Gastrocnemius medialis (tissue), 4 donors: ENCODE data around the gene VEGFC. TPM values are rescaled to one million over a fixed set of nuclear protein-coding genes. Genes with fewer than 3 reads are reported as not detected.

ENCODE experiments used
- ATAC-seq, 2 donors: fragments of 150-250 bp; one replicate each; pipeline ENCODE4 v1.9.1; 2016
- DNase-seq, 2 donors: peaks; one replicate each; pipeline ENCODE4 v3.0.0-alpha.2; 2019
- H3K27ac ChIP-seq, 4 donors: fragments of 200-600 bp; sonication (generic); 1 replicate in 1 of 4; 2 replicates in 3 of 4; pipeline ENCODE4 v1.5.1; 2016 to 2018; ENCODE audit warnings: mild to moderate bottlenecking in 2 of 4, moderate library complexity in 1 of 4
- H3K27me3 ChIP-seq, 3 donors: fragments of 200-600 bp; sonication (generic) in 2 of 3; 1 replicate in 1 of 3; 2 replicates in 2 of 3; pipeline versions ENCODE4 v1.5.1 to v1.6.0; 2016 to 2019; ENCODE audit warnings: mild to moderate bottlenecking in 1 of 3, moderate library complexity in 1 of 3
- H3K36me3 ChIP-seq, 2 donors: fragments of 200-600 bp; sonication (generic) in 1 of 2; one replicate each; pipeline ENCODE4 v1.5.1; 2017 to 2018
- H3K4me1 ChIP-seq, 2 donors: fragments of 200-600 bp; sonication (generic) in 1 of 2; one replicate each; pipeline ENCODE4 v1.5.1; 2016 to 2017; ENCODE audit warnings: mild to moderate bottlenecking in 2 of 2
- H3K4me3 ChIP-seq, 4 donors: fragments of 200-600 bp; sonication (generic) in 3 of 4; 1 replicate in 1 of 4; 2 replicates in 3 of 4; pipeline ENCODE4 v1.5.1; 2016 to 2019; ENCODE audit warnings: mild to moderate bottlenecking in 2 of 4
- H3K9me3 ChIP-seq, 3 donors: fragments of 200-600 bp; sonication (generic) in 2 of 3; 1 replicate in 1 of 3; 2 replicates in 2 of 3; pipeline ENCODE4 v1.5.1; 2016 to 2019
- CTCF ChIP-seq, 5 experiments: fragments of 450-650 bp in 3 of 5; fragments of 200-600 bp in 2 of 5; sonication (generic) in 2 of 5; IDR thresholded peaks in 4 of 5; conservative IDR thresholded peaks in 1 of 5; 1 replicate in 4 of 5; 2 replicates in 1 of 5; pipeline ENCODE4 v1.5.1; 2016 to 2019; ENCODE audit warnings: antibody characterized with exemption in 5 of 5, mild to moderate bottlenecking in 3 of 5, moderate library complexity in 3 of 5
- POLR2A ChIP-seq, 2 donors: fragments of 450-650 bp; IDR thresholded peaks; one replicate each; pipeline ENCODE4 v1.6.1; 2017; ENCODE audit warnings: antibody characterized with exemption in 2 of 2, mild to moderate bottlenecking in 2 of 2, moderate library complexity in 2 of 2
- in situ Hi-C, 4 donors: fragments of 200-750 bp; cut with MboI; loops; one replicate each; pipeline versions ENCODE4 v1.15.0 to v1.8.0; 2017; ENCODE audit warnings: low sequenced_read_pairs in 4 of 4
- intact Hi-C: fragments of 100-400 bp; cut with DNase I; formaldehyde crosslinking; loops from one replicate; pipeline ENCODE4 v1.15.1; 2023; ENCODE audit warnings: low total_unique reads
- total RNA-seq, 4 donors: library from RNA; depleted of rRNA; stranded (reverse); fragments of >200 nt; gene quantifications; one replicate each; pipeline versions ENCODE4 v1.1.0 to v1.2.3, GENCODE V29; 2016

VEGFC gene
- total RNA-seq, 4 donors from 2014 or later: 1.1 to 2.9 (median 2.3) TPM

GRCh38 chr4:176760471-176760870, 32.3 kb downstream of the VEGFC start:
- in situ Hi-C loops (no loop called here), intact Hi-C loops (no loop called here)
- Histone ChIP-seq H3K27me3 (no peaks in the 10 kb centered on the region), H3K27ac (no peak overlapping the region), H3K9me3 (no peaks in the 10 kb centered on the region), H3K4me3 (no peak overlapping the region), H3K36me3 (no peaks in the 10 kb centered on the region), H3K4me1 (peaks cover 9 to 19% of the 10 kb centered on the region in 2 donors)
- TF ChIP-seq POLR2A (IDR thresholded peaks at IDR 0.05) (no peak), CTCF (IDR thresholded peaks at IDR 0.05 in 4 of 5, conservative IDR thresholded peaks at IDR 0.05 in 1 of 5) (no peak)
- DNase-seq (no peak), ATAC-seq (no peak)

GRCh38 chr4:176758731-176759130, 34.0 kb downstream of the VEGFC start:
- in situ Hi-C loops: no loop called here

GRCh38 chr4:176758323-176758722, 34.4 kb downstream of the VEGFC start:
- Histone ChIP-seq H3K4me1 (peaks cover 9 to 19% of the 10 kb centered on the region in 2 donors), H3K27me3 (no peaks in the 10 kb centered on the region), H3K9me3 (no peaks in the 10 kb centered on the region), H3K36me3 (no peaks in the 10 kb centered on the region), H3K27ac (no peak overlapping the region), H3K4me3 (no peak overlapping the region)
- ATAC-seq (no peak), DNase-seq (no peak)
- intact Hi-C loops (no loop called here), in situ Hi-C loops (no loop called here)
- no peak for TF ChIP-seq CTCF (IDR thresholded peaks at IDR 0.05 in 4 of 5, conservative IDR thresholded peaks at IDR 0.05 in 1 of 5)
- no peak for TF ChIP-seq POLR2A (IDR thresholded peaks at IDR 0.05)

More at GRCh38 chr4:176758731-176759130, 34.0 kb downstream of the VEGFC start:
- ATAC-seq (no peak), DNase-seq (no peak)
- TF ChIP-seq POLR2A (IDR thresholded peaks at IDR 0.05) (no peak), CTCF (IDR thresholded peaks at IDR 0.05 in 4 of 5, conservative IDR thresholded peaks at IDR 0.05 in 1 of 5) (no peak)
- Histone ChIP-seq H3K36me3 (no peaks in the 10 kb centered on the region), H3K9me3 (no peaks in the 10 kb centered on the region), H3K4me3 (no peak overlapping the region), H3K4me1 (peaks cover 9 to 19% of the 10 kb centered on the region in 2 donors), H3K27me3 (no peaks in the 10 kb centered on the region), H3K27ac (no peak overlapping the region)
- intact Hi-C loops: no loop called here

- intact Hi-C loops (no loop called here), in situ Hi-C loops (no loop called here)
- Histone ChIP-seq H3K4me3 (no peak overlapping the region), H3K4me1 (no peaks in the 10 kb centered on the region), H3K27ac (no peak overlapping the region), H3K27me3 (no peaks in the 10 kb centered on the region), H3K36me3 (no peaks in the 10 kb centered on the region), H3K9me3 (no peaks in the 10 kb centered on the region)
- ATAC-seq: no peak
- TF ChIP-seq POLR2A (IDR thresholded peaks at IDR 0.05) (no peak), CTCF (IDR thresholded peaks at IDR 0.05 in 4 of 5, conservative IDR thresholded peaks at IDR 0.05 in 1 of 5) (no peak)
- DNase-seq: no peak
These were observed 37.1 kb downstream of the VEGFC start for GRCh38 chr4:176755613-176756012.

- Histone ChIP-seq H3K9me3 (no peaks in the 10 kb centered on the region), H3K27ac (no peak overlapping the region), H3K4me3 (no peak overlapping the region), H3K36me3 (no peaks in the 10 kb centered on the region), H3K27me3 (no peaks in the 10 kb centered on the region), H3K4me1 (no peaks in the 10 kb centered on the region)
- DNase-seq (no peak), ATAC-seq (no peak)
- intact Hi-C loops (no loop called here), in situ Hi-C loops (no loop called here)
- TF ChIP-seq POLR2A (IDR thresholded peaks at IDR 0.05) (no peak), CTCF (IDR thresholded peaks at IDR 0.05 in 4 of 5, conservative IDR thresholded peaks at IDR 0.05 in 1 of 5) (no peak)
These were observed 37.7 kb downstream of the VEGFC start for GRCh38 chr4:176755001-176755400.
